Suprapubic skin (tissue), 4 donors: ENCODE data around the gene GNAZ. TPM values are rescaled to one million over a fixed set of nuclear protein-coding genes. Genes with fewer than 3 reads are reported as not detected.

ENCODE experiments used
- DNase-seq, 2 donors: peaks; one replicate each; pipeline ENCODE4 v3.0.0-alpha.2; 2019; ENCODE audit warnings: low spot score in 2 of 2
- H3K27ac ChIP-seq: fragments of 200-600 bp; sonication (generic); one replicate; pipeline ENCODE4 v1.5.1; 2019
- H3K27me3 ChIP-seq: fragments of 200-600 bp; sonication (generic); one replicate; pipeline ENCODE4 v1.5.1; 2019
- H3K36me3 ChIP-seq: fragments of 200-600 bp; sonication (generic); one replicate; pipeline ENCODE4 v1.5.1; 2019
- H3K4me1 ChIP-seq: fragments of 200-600 bp; sonication (generic); one replicate; pipeline ENCODE4 v1.5.1; 2019
- H3K4me3 ChIP-seq: fragments of 200-600 bp; sonication (generic); one replicate; pipeline ENCODE4 v1.5.1; 2019; ENCODE audit warnings: mild to moderate bottlenecking
- H3K9me3 ChIP-seq: fragments of 200-600 bp; sonication (generic); one replicate; pipeline ENCODE4 v1.5.1; 2019
- EP300 ChIP-seq: sonication (generic); formaldehyde crosslinking; IDR thresholded peaks from one replicate; pipeline ENCODE4 v1.6.1; 2017; ENCODE audit warnings: antibody characterized with exemption
- POLR2A ChIP-seq, 2 donors: fragments of 450-650 bp; IDR thresholded peaks; one replicate each; pipeline ENCODE4 v1.6.1; 2017; ENCODE audit warnings: antibody characterized with exemption in 2 of 2, mild to moderate bottlenecking in 2 of 2, moderate library complexity in 2 of 2
- POLR2AphosphoS5 ChIP-seq, 3 donors: sonication (generic); formaldehyde crosslinking; IDR thresholded peaks; one replicate each; pipeline ENCODE4 v1.6.1; 2017; ENCODE audit warnings: antibody characterized with exemption in 3 of 3
- WGBS: methylation state at CpG from one replicate; pipeline ENCODE4 v1.1.5; 2018; 5-methylcytosine and 5-hydroxymethylcytosine counted together
- total RNA-seq, 4 donors: library from RNA; depleted of rRNA; stranded (reverse); fragments of >200 nt; gene quantifications; one replicate each; pipeline ENCODE4 v1.1.0, GENCODE V29; 2016
- TF ChIP-seq, protein P1 (sequence below), 2 donors: fragments of 200-600 bp in 1 of 2; fragments of 450-650 bp in 1 of 2; sonication (generic) in 1 of 2; IDR thresholded peaks; one replicate each; pipeline ENCODE4 v1.5.1; 2016 to 2019; ENCODE audit warnings: antibody characterized with exemption in 2 of 2, mild to moderate bottlenecking in 1 of 2, moderate library complexity in 1 of 2

GNAZ gene
- total RNA-seq, 4 donors from 2014 or later, result 2.1 to 5.8 (median 3.0) TPM

DNA sequence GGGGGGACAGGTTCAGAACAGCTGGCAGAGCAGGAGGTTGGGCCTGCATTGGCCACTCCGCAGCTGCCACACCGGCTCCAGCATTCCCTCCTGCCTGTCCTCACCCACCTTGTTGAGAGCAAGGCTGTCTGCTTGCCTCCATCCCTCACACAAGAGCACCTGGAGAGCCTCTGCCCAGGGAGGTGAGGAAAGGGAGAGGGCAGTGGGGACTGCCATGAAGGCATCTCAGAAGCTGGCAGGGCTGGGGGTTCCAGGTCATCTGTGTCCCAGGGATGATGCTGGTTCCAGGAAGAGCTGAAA is 44.4 kb downstream of the GNAZ start:
- WGBS, result 88% methylated on average over 2 of the region's 2 CpGs
- Histone ChIP-seq H3K27me3 (no peaks in the 10 kb centered on the region), H3K36me3 (no peaks in the 10 kb centered on the region), H3K4me1 (no peaks in the 10 kb centered on the region), H3K9me3 (no peaks in the 10 kb centered on the region), H3K4me3 (no peak overlapping the region), H3K27ac (no peak overlapping the region)
- TF ChIP-seq POLR2AphosphoS5 (IDR thresholded peaks at IDR 0.05) (no peak), POLR2A (IDR thresholded peaks at IDR 0.05) (no peak), EP300 (no peak)
- TF ChIP-seq, protein P1, sequence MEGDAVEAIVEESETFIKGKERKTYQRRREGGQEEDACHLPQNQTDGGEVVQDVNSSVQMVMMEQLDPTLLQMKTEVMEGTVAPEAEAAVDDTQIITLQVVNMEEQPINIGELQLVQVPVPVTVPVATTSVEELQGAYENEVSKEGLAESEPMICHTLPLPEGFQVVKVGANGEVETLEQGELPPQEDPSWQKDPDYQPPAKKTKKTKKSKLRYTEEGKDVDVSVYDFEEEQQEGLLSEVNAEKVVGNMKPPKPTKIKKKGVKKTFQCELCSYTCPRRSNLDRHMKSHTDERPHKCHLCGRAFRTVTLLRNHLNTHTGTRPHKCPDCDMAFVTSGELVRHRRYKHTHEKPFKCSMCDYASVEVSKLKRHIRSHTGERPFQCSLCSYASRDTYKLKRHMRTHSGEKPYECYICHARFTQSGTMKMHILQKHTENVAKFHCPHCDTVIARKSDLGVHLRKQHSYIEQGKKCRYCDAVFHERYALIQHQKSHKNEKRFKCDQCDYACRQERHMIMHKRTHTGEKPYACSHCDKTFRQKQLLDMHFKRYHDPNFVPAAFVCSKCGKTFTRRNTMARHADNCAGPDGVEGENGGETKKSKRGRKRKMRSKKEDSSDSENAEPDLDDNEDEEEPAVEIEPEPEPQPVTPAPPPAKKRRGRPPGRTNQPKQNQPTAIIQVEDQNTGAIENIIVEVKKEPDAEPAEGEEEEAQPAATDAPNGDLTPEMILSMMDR (IDR thresholded peaks at IDR 0.05), result no peak
- no peak for DNase-seq

DNA sequence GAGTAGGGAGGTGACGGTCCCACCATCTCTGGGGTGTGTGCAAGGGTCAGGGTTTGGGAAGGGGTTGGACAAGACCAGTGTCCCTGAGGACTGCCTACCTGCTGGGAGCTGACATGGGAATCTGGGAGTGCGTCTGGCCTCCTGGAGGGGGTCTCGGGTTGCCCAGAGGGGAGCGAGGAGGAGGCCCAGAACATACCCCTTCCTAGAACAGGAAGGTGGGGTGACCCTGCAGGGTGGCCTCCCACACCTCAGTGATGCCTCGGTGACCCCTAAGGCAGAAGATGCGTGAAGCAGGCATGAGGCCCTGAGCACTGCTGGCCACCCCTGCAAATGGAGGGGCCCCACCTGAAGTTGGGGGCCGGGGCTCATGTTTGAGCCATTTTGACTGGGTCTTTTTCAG is 45.0 kb downstream of the GNAZ start:
- H3K27me3 ChIP-seq, result no peaks in the 10 kb centered on the region
- no peaks in the 10 kb centered on the region for H3K4me1 ChIP-seq
- H3K36me3 ChIP-seq, result no peaks in the 10 kb centered on the region
- no peaks in the 10 kb centered on the region for H3K9me3 ChIP-seq
- H3K27ac ChIP-seq, result no peak overlapping the region
- no peak for DNase-seq
- TF ChIP-seq POLR2A (IDR thresholded peaks at IDR 0.05) (no peak), POLR2AphosphoS5 (IDR thresholded peaks at IDR 0.05) (no peak), EP300 (no peak)
- TF ChIP-seq, protein P1 (IDR thresholded peaks at IDR 0.05), result no peak
- no peak overlapping the region for H3K4me3 ChIP-seq
- WGBS, result 91% methylated on average over 7 of the region's 7 CpGs

DNA sequence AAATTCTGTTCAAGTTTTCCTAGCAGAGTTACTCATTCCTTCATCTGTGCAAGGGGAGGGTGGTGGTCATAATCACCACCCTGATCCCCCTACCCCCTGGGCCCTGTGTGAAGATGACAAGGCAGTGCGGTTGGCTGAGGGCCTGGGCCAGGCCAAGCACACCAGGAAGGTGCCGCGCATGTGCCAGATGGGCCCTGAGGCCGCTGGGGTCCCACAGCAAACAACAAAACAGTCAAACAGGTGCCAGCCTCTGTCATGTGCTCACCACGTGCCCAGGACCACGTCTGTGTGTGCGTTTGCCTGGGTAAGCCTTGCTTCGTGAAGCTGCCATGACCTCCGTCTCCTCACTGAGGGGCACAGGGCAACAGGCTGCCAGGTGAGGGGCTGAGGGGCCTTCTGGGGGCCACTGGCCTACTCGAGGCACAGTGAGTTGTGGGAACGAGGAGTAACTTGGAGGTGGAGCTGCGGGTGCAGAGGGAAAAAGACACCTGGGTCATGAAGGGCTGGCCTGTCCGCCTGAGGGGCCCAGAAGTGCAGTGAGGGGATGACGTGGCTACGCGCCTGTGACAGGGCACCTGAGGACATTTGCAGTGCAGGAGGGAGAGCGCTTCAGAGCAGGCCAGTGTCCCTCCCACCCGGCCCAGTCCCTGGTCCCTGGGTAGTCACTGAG is 45.6 kb downstream of the GNAZ start:
- no peak for TF ChIP-seq POLR2AphosphoS5 (IDR thresholded peaks at IDR 0.05)
- TF ChIP-seq EP300, result no peak
- TF ChIP-seq, protein P1 (IDR thresholded peaks at IDR 0.05), result no peak
- TF ChIP-seq POLR2A (IDR thresholded peaks at IDR 0.05), result no peak
- Histone ChIP-seq H3K4me3 (no peak overlapping the region), H3K27ac (no peak overlapping the region), H3K9me3 (no peaks in the 10 kb centered on the region), H3K4me1 (no peaks in the 10 kb centered on the region), H3K27me3 (no peaks in the 10 kb centered on the region), H3K36me3 (no peaks in the 10 kb centered on the region)
- DNase-seq, result no peak
- 91% methylated on average over 17 of the region's 18 CpGs for WGBS

DNA sequence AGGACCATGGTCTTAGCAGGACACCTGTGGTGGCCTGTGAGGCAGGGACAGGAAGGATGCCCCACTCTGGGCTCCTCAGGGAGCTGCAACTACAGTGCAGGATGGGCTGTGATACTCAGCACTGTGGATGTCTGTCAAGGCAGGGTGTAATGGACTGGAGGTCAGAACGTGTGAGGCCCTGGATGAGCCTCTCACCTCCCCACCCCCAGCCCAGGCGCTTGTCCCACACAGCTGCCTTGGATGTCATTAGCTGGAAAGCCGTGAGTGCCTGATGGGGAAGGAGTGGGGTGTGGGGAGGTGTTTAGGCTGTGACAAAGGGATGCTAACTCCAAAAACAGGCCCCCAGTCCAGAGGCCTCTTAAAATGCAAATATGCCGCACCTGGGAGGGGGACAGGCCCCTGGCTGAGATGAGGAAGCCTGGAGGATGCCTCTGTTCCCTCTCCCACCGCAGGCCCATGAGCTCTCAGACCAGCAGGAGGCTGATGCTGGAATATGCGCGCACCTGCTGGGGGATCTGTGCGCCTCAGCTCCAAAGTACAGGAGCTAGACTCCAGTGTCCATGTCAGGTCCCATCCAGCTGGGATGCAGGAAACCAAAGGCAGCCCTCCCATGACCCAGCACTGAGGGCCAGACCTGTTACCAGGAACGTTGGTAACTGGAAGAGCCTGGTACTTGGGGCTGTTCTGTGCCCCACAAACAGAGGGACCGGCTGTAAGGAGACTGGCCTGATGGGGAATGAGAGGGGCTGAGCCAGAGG is 46.4 kb downstream of the GNAZ start:
- 91% methylated on average over 9 of the region's 10 CpGs for WGBS

DNA sequence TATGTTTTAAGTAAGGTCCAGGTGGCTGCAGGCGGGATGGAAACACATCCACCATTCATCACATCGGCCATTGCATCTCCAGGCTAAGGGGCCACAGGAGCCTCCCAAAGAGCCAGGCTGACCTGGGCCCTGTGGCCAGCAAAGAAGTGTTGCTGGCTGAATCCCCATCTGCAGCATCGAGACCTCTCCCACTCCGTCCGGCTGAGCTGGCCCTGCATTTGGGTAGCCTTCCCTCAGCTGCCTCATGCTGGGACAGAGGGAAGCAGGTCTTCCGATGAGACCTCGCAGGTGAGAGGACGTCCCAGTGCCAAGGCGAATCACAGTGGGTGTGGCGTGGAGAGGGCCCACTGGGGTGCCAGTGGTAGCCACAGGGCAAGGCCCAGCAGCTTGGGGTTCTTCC is 47.0 kb downstream of the GNAZ start:
- Histone ChIP-seq H3K9me3 (no peaks in the 10 kb centered on the region), H3K36me3 (no peaks in the 10 kb centered on the region), H3K4me1 (no peaks in the 10 kb centered on the region), H3K27me3 (no peaks in the 10 kb centered on the region), H3K4me3 (no peak overlapping the region), H3K27ac (no peak overlapping the region)
- no peak for DNase-seq
- WGBS, result 88% methylated on average over 9 of the region's 10 CpGs
- TF ChIP-seq POLR2AphosphoS5 (IDR thresholded peaks at IDR 0.05) (no peak), POLR2A (IDR thresholded peaks at IDR 0.05) (no peak), EP300 (no peak)
- TF ChIP-seq, protein P1 (IDR thresholded peaks at IDR 0.05), result no peak

More for the DNA sequence above, 46.4 kb downstream of the GNAZ start:
- H3K4me3 ChIP-seq, result no peak overlapping the region
- no peaks in the 10 kb centered on the region for H3K36me3 ChIP-seq
- no peaks in the 10 kb centered on the region for H3K9me3 ChIP-seq
- no peaks in the 10 kb centered on the region for H3K4me1 ChIP-seq
- H3K27me3 ChIP-seq, result no peaks in the 10 kb centered on the region
- TF ChIP-seq POLR2A (IDR thresholded peaks at IDR 0.05) (no peak), POLR2AphosphoS5 (IDR thresholded peaks at IDR 0.05) (no peak), EP300 (no peak)
- TF ChIP-seq, protein P1 (IDR thresholded peaks at IDR 0.05), result no peak
- no peak overlapping the region for H3K27ac ChIP-seq
- no peak for DNase-seq
